ENCODE data around the gene ZSWIM6.
A peak's percentile ranks its signal among the peaks of the same experiment; 100 is the strongest.
"Not testable (repeated sequence)": the region's sequence is repeated elsewhere in the genome, so short reads cannot be mapped to it uniquely, and the experiment has no call there.

Gene ZSWIM6

GRCh38 chr5:61409568-61409967 lies 77.5 kb downstream of the ZSWIM6 start:
- peak; percentile 93 for DNase-seq

- DNase-seq = no peak
Observed at GRCh38 chr5:61410811-61411210, 78.8 kb downstream of the ZSWIM6 start.

GRCh38 chr5:61412361-61412760 lies 80.3 kb downstream of the ZSWIM6 start:
- no peak for DNase-seq

- not testable (repeated sequence) for DNase-seq
Observed at GRCh38 chr5:61413205-61413604, 81.1 kb downstream of the ZSWIM6 start.

GRCh38 chr5:61414806-61415205 lies 82.7 kb downstream of the ZSWIM6 start:
- DNase-seq = no peak

- no peak for DNase-seq
Observed at GRCh38 chr5:61416010-61416409, 84.0 kb downstream of the ZSWIM6 start.

- no peak for DNase-seq
Observed at GRCh38 chr5:61416420-61416819, 84.4 kb downstream of the ZSWIM6 start.

- no peak for DNase-seq
Observed at GRCh38 chr5:61417340-61417739, 85.3 kb downstream of the ZSWIM6 start.

- no peak for DNase-seq
Observed at GRCh38 chr5:61417851-61418250, 85.8 kb downstream of the ZSWIM6 start.

- DNase-seq = no peak
Observed at GRCh38 chr5:61419106-61419505, 87.0 kb downstream of the ZSWIM6 start.

GRCh38 chr5:61420016-61420415 lies 88.0 kb downstream of the ZSWIM6 start:
- DNase-seq = no peak

GRCh38 chr5:61421262-61421661 lies 89.2 kb downstream of the ZSWIM6 start:
- DNase-seq = not testable (repeated sequence)

- no peak for DNase-seq
Observed at GRCh38 chr5:61423487-61424145, 91.6 kb downstream of the ZSWIM6 start.

GRCh38 chr5:61425918-61426317 lies 93.9 kb downstream of the ZSWIM6 start:
- DNase-seq = no peak

- DNase-seq = no peak
Observed at GRCh38 chr5:61429906-61430305, 97.8 kb downstream of the ZSWIM6 start.

- no peak for DNase-seq
Observed at GRCh38 chr5:61431923-61432620, 100.0 kb downstream of the ZSWIM6 start.

- DNase-seq = no peak
Observed at GRCh38 chr5:61435368-61435767, 103.3 kb downstream of the ZSWIM6 start.

- no peak for DNase-seq
Observed at GRCh38 chr5:61438298-61438970, 106.4 kb downstream of the ZSWIM6 start.

- no peak for DNase-seq
Observed at GRCh38 chr5:61440086-61440485, 108.0 kb downstream of the ZSWIM6 start.

- no peak for DNase-seq
Observed at GRCh38 chr5:61440596-61440995, 108.5 kb downstream of the ZSWIM6 start.

GRCh38 chr5:61441742-61442141 lies 109.7 kb downstream of the ZSWIM6 start:
- DNase-seq = no peak

GRCh38 chr5:61447780-61448495 lies 115.9 kb downstream of the ZSWIM6 start:
- DNase-seq = no peak

- DNase-seq = peak; percentile 94
Observed at GRCh38 chr5:61449804-61450492, 117.9 kb downstream of the ZSWIM6 start.
